BE2C (cell line): ENCODE results near the gene RARA.

Experiments
- DNase-seq: peaks from one replicate; pipeline ENCODE4 v3.0.0-alpha.2; 2020
- H3K27me3 ChIP-seq: fragments of 250-450 bp; sonication (Bioruptor Pico); 2 replicates; pipeline ENCODE4 v1.5.1; 2020; ENCODE audit warnings: mild to moderate bottlenecking
- H3K36me3 ChIP-seq: fragments of 250-450 bp; sonication (Bioruptor Pico); 2 replicates; pipeline ENCODE4 v1.5.1; 2020; ENCODE audit warnings: mild to moderate bottlenecking
- H3K4me1 ChIP-seq: fragments of 250-450 bp; sonication (Bioruptor Pico); 2 replicates; pipeline ENCODE4 v1.5.1; 2020
- H3K4me3 ChIP-seq: 2 replicates; pipeline ENCODE4 v1.5.1; 2011; ENCODE audit warnings: low read depth, low read length
- H3K9me3 ChIP-seq: fragments of 250-450 bp; sonication (Bioruptor Pico); 2 replicates; pipeline ENCODE4 v1.5.1; 2020
- CTCF ChIP-seq: IDR thresholded peaks from 2 replicates; pipeline ENCODE4 v1.5.1; 2012; ENCODE audit warnings: mild to moderate bottlenecking, low read depth, low read length

The RARA gene

GRCh38 chr17:40361925-40362695 is 53.1 kb downstream of the RARA start:
- no peak for DNase-seq

DNA sequence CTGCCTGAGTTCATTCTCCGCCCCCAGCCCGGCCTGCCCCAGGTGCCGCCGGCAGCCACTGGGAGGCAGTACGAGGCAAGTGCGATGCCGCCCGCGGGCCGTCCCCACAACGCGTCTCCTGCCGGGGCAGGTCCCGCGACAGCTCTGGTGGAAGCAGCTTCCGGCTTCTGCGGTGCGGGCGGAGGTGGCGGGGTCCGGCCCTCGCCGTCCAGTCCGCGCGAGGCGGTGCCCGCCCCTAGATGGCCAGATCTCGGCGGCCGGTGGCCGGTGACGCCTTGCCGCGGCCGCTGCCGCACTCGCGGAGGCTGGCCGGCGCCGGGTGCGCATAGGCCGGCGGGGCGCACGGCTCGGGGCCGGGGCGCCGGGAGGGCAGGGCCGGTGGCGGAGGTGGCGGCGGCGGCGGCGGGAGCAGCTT is 53.7 kb downstream of the RARA start:
- H3K36me3 ChIP-seq = no peaks in the 10 kb centered on the region
- peak overlapping the region; percentile 48 for H3K4me3 ChIP-seq
- no peaks in the 10 kb centered on the region for H3K27me3 ChIP-seq
- no peaks in the 10 kb centered on the region for H3K9me3 ChIP-seq
- H3K4me1 ChIP-seq = no peaks in the 10 kb centered on the region
- peak; percentile 88 for DNase-seq
- peak; percentile 71 for TF ChIP-seq CTCF

More at GRCh38 chr17:40361925-40362695, 53.1 kb downstream of the RARA start:
- Histone ChIP-seq H3K36me3 (no peaks in the 10 kb centered on the region), H3K4me3 (peak overlapping the region; percentile 48), H3K9me3 (no peaks in the 10 kb centered on the region), H3K4me1 (no peaks in the 10 kb centered on the region), H3K27me3 (no peaks in the 10 kb centered on the region)
- no peak for TF ChIP-seq CTCF

GRCh38 chr17:40363111-40363827 is 54.3 kb downstream of the RARA start:
- no peak for TF ChIP-seq CTCF
- Histone ChIP-seq H3K4me1 (no peaks in the 10 kb centered on the region), H3K27me3 (no peaks in the 10 kb centered on the region), H3K4me3 (peak overlapping the region; percentile 48), H3K9me3 (no peaks in the 10 kb centered on the region), H3K36me3 (no peaks in the 10 kb centered on the region)
- peak; percentile 41 for DNase-seq

DNA sequence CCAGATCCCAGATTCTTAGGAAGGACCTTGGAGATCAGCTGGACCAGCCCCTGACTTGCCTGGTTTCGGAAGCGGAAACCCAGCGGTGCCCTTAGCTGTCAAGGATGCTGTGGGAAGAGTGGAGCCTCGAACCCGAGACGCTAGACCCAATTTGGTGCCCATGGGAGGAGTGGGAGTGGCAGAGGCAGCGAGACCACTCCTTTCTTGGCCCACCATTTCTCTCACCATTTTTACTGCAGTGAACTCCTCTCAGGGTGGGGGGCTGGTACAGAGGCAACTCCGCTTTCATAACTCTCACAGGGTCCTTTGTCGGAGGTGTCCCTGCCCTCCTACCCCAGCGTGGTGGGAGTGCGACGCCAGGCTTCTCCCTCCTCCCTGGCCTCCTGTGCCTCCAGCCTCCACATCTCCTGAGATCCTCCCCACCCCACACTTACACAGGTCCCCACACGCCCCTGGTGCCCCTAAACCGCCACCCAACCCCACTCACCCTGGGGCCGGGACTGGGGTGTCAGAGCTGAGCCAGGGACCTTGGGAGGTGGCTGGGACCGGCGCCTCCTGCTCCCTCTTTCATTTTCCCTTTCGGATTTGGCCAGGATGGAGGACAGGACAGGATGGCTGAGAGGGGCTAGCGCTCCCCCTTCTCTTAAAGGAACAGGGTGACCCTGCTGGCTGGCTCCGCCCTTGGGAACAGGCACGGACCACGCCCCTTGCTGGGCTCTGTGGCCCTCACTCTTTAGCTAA is 55.3 kb downstream of the RARA start, which contains the start of gene GJD3:
Gene GJD3 (minus strand): TSS at position 617 of the 741 bp plus-strand sequence. CDS start 922 bp downstream, outside the sequence.
- no peak for DNase-seq
- Histone ChIP-seq H3K4me3 (peak within 1 kb of the TSS; percentile 48), H3K9me3 (no peaks in the 10 kb centered on the region), H3K36me3 (no peaks in the 10 kb centered on the region), H3K27me3 (no peaks in the 10 kb centered on the region), H3K4me1 (no peaks in the 10 kb centered on the region)
- TF ChIP-seq CTCF = no peak

DNA sequence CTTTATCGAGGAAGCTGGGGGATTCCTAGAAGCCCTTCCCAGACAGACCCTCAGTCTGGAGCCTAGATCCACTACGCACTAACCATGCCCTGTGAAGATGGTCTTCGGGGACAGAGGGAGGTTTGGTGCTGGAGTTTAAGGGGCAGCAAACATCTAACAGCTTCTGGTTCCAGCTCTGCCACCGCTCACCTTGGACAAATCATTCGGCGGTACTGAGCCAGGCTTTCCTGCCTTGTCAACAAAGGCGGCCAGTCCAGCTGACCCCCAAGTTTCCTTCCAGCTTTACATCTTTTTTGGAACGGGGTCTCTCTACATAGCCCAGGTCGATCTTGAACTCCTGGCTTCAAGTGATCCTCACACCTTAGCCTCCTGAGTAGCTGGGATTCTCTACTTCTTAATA is 55.9 kb downstream of the RARA start:
- Histone ChIP-seq H3K4me3 (no peak overlapping the region), H3K4me1 (no peaks in the 10 kb centered on the region), H3K36me3 (no peaks in the 10 kb centered on the region), H3K27me3 (no peaks in the 10 kb centered on the region), H3K9me3 (no peaks in the 10 kb centered on the region)
- no peak for DNase-seq
- no peak for TF ChIP-seq CTCF
